Osteocyte (in vitro differentiated cells): Measurements from ENCODE around the gene XPNPEP1. TPM values are rescaled to one million over a fixed set of nuclear protein-coding genes. Genes with fewer than 3 reads are reported as not detected.

ENCODE experiments used
- DNase-seq: peaks from one replicate; pipeline ENCODE4 v3.0.0; 2021; ENCODE audit warnings: mixed read lengths; ENCODE audit not compliant: unreplicated experiment; ENCODE audit errors: extremely low spot score
- H3K27ac Mint-ChIP-seq: one replicate; pipeline ENCODE4 v1.8.0; 2021; ENCODE audit warnings: mild to moderate bottlenecking, mixed read lengths; ENCODE audit not compliant: unreplicated experiment
- H3K27me3 Mint-ChIP-seq: one replicate; pipeline ENCODE4 v1.8.0; 2021; ENCODE audit warnings: mixed read lengths; ENCODE audit not compliant: unreplicated experiment
- H3K36me3 Mint-ChIP-seq: one replicate; pipeline ENCODE4 v1.8.0; 2021; ENCODE audit warnings: mixed read lengths; ENCODE audit not compliant: unreplicated experiment
- H3K4me1 Mint-ChIP-seq: one replicate; pipeline ENCODE4 v1.8.0; 2021; ENCODE audit warnings: mixed read lengths; ENCODE audit not compliant: unreplicated experiment
- H3K4me3 Mint-ChIP-seq: one replicate; pipeline ENCODE4 v1.8.0; 2021; ENCODE audit warnings: mild to moderate bottlenecking, moderate library complexity, mixed read lengths; ENCODE audit not compliant: unreplicated experiment
- H3K9me3 Mint-ChIP-seq: one replicate; pipeline ENCODE4 v1.8.0; 2021; ENCODE audit warnings: mixed read lengths; ENCODE audit not compliant: unreplicated experiment
- CTCF ChIP-seq: fragments of 200-600 bp; sonication (generic); IDR thresholded peaks from 2 replicates; pipeline ENCODE4 v1.5.0; 2021; ENCODE audit warnings: antibody characterized with exemption, mild to moderate bottlenecking, moderate library complexity
- total RNA-seq: library from RNA; stranded (reverse); gene quantifications from 2 replicates; pipeline ENCODE4 v1.2.1, GENCODE V29; 2021

Gene XPNPEP1
- total RNA-seq, 1 donor from 2014 or later, result 74.5 TPM

DNA sequence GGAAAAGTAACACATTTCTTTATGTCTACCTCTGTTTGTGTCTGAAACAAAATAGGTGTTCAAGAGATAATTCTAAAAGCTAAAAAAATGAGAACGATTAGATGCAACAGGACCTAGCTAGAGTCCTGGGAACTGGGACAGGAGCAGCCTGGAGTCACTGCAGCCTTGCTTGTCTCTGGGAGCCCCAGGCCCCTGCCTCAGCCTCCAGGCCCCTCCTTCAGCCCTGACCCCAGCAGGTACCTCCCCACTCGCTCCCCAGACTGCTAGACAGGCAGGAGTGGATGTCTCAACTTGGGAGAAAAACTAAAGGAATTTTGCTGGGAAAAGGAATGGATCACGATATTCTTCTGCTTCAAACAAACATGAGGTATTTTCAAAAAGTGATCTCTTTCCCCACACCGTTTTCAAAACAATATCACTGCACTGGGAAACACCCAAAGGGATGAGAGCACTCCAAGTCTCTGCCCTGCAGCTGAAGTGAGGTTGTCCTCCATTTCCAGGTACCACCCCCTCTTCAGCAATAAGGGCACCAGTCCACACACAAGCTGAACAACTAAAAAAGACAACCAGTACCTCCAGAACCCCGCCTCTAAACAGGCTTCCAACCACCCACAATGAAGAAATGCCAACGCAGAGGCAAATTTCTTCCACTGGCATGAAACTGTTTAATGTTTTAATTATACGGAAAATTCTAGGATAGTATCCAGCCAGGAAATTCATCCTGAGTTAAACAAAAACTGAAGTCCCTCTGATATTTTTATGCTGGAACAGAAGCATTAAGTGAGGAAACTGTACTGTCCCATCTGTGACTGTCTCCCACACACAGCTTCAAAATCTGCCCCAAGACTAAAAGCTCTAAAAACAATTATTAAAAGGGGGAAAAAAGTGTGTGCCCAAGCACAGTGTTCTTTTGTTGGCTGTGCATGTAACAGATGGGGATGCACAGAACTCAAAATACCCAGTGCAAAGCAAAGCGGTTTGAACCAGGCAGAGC, 47.2 kb downstream of the XPNPEP1 start:
- Mint-ChIP-seq H3K9me3 (no peaks in the 10 kb centered on the region), H3K27me3 (no peaks in the 10 kb centered on the region), H3K27ac (no peak overlapping the region), H3K36me3 (peaks cover 60% of the 10 kb centered on the region), H3K4me1 (no peaks in the 10 kb centered on the region), H3K4me3 (no peak overlapping the region)
- TF ChIP-seq CTCF, result no peak
- peak; percentile 59 for DNase-seq

GRCh38 chr10:109875151-109875568, 48.2 kb downstream of the XPNPEP1 start:
- Mint-ChIP-seq H3K9me3 (no peaks in the 10 kb centered on the region), H3K27ac (no peak overlapping the region), H3K4me1 (no peaks in the 10 kb centered on the region), H3K36me3 (peaks cover 62% of the 10 kb centered on the region), H3K27me3 (no peaks in the 10 kb centered on the region), H3K4me3 (no peak overlapping the region)
- peak; percentile 30 for DNase-seq
- no peak for TF ChIP-seq CTCF

GRCh38 chr10:109871476-109871875, 51.8 kb downstream of the XPNPEP1 start:
- H3K4me3 Mint-ChIP-seq, result no peak overlapping the region
- no peak overlapping the region for H3K27ac Mint-ChIP-seq
- H3K27me3 Mint-ChIP-seq, result no peaks in the 10 kb centered on the region
- H3K4me1 Mint-ChIP-seq, result no peaks in the 10 kb centered on the region
- no peak for TF ChIP-seq CTCF
- H3K9me3 Mint-ChIP-seq, result no peaks in the 10 kb centered on the region
- peaks cover 55% of the 10 kb centered on the region for H3K36me3 Mint-ChIP-seq
- DNase-seq, result peak; percentile 75

GRCh38 chr10:109866995-109867635, 56.2 kb downstream of the XPNPEP1 start:
- no peak for TF ChIP-seq CTCF
- Mint-ChIP-seq H3K36me3 (peaks cover 65% of the 10 kb centered on the region), H3K27me3 (no peaks in the 10 kb centered on the region), H3K4me3 (no peak overlapping the region), H3K9me3 (peaks cover 8% of the 10 kb centered on the region), H3K27ac (no peak overlapping the region), H3K4me1 (no peaks in the 10 kb centered on the region)
- DNase-seq, result peak; percentile 64
